HG02981 (cell line): ENCODE measurements around the gene RARS2.
"Not testable (repeated sequence)": the region's sequence is repeated elsewhere in the genome, so short reads cannot be mapped to it uniquely, and the experiment has no call there.

ENCODE experiments used
- ATAC-seq: cut with Tn5 transposase; IDR thresholded peaks from one replicate; pipeline ENCODE4 v1.9.1; 2021; ENCODE audit warnings: mild to moderate bottlenecking, moderate library complexity; ENCODE audit not compliant: unreplicated experiment

Gene RARS2, protein sequence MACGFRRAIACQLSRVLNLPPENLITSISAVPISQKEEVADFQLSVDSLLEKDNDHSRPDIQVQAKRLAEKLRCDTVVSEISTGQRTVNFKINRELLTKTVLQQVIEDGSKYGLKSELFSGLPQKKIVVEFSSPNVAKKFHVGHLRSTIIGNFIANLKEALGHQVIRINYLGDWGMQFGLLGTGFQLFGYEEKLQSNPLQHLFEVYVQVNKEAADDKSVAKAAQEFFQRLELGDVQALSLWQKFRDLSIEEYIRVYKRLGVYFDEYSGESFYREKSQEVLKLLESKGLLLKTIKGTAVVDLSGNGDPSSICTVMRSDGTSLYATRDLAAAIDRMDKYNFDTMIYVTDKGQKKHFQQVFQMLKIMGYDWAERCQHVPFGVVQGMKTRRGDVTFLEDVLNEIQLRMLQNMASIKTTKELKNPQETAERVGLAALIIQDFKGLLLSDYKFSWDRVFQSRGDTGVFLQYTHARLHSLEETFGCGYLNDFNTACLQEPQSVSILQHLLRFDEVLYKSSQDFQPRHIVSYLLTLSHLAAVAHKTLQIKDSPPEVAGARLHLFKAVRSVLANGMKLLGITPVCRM

DNA sequence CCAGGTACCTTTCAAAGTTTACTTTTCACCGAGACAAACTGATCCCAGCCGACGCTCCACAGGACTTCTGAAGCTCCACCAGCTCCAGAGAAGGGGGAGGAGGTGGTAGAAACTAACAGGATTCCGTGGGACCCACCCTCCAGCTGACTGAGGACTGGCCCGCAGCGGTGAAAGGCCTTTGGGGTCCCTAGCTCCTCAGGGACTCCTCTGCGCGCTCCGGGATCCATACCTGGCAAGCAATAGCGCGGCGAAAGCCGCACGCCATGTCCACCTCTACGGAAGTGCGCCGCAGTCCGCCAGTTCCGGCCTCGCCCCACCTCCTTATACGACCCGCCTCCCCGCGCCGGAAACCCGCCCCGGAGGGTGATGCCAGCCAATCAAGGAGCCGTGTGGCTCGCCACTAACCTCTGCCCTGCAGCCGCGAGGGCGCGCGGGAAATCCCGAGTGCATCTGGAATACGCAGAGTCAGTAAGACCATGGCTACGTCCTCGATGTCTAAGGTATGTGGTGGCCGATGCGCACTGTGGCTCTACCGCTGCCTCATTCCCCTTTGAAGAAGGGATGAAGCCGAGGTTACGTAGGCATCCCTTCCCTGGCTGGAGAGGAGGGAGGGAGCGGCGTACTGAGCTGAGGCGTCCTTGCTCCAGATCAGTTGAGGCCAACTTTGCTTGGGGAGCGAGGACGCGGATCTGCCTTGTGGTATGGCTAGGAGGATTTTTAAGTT is at the start of gene RARS2, which contains the start of gene ORC3:
Gene RARS2, minus strand, starts transcription at position 295 of the 724 bp plus-strand sequence. Its CDS starts 30 bp downstream, at position 265.
Gene ORC3, plus strand, starts transcription at position 443 of the 724 bp plus-strand sequence. Its CDS starts 34 bp downstream, at position 477.
- ATAC-seq: peak; percentile 100

DNA sequence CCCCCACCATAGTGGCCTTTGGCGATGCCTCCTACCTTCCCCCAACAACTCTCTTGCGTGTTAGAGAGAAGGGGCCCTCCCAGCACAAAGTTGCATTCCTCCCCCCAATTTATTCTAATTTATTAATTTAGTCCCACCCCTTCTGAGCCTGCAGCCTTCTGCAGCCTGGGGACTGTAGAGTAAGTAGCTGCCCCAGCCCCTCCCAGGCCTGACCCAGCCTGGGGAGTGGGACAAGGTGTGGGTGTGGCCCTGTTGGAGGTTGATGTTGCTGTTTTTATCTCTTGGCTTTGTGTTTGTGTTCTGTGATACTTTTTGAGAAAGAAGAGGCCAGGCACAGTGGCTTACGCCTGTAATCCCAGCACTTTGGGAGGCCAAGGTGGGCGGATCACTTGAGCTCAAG is 49.6 kb upstream of the RARS2 start:
- ATAC-seq: no peak

DNA sequence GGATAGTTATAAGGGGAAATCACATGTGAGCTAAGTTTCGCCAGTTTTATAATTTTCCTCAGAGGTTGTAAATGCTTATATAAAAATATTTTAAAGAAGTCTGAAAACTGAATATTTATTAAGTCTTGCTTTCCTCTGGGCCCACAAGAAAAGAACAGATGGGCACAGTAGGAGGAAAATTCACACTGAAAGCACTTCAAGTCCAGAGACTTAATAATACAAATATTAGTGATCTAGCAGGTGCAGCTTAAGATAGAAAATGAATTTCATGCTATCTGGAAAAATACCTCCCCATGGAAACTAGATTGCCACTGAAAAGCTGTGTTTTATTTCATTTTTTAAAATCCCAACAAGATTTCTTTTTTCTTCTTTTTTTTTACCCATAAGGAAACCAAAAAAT is 47.3 kb upstream of the RARS2 start:
- no peak for ATAC-seq

DNA sequence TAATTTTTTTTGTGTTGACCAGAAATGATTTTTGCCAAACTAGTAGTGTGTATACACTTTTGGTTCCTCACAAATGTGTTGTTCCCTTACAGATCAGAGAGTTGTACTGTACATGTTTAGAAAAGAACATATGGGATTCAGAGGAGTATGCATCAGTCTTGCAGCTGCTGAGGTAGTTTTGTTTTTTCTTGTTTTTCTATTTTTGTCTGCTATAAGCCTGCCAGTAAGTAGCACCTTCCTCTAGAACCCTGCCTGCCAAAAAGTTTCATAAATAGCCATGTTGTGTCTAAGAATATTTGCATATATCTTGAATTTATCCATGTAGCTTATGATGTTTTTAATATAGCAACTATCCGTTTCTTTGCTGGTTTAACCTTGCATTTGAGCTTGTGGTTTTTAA is 46.5 kb upstream of the RARS2 start:
- ATAC-seq: no peak

DNA sequence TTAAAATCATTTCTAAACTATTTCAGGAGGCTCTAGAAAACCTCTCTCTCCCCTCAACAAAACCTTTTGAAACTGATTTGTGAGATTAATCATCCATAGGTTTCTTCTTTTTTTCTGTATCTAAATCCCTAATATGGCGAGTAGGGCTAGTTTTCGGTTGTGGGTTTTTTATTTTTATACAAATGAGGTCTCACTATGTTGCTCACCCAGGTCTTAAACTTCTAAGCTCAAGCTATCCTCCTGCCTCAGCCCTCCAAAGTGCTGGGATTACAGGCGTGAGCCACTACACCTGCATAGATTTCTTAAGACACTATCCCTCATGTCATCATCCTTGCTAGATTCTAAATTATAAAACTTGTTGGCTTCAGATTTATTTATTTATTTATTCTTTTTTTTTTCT is 44.1 kb upstream of the RARS2 start:
- no peak for ATAC-seq

DNA sequence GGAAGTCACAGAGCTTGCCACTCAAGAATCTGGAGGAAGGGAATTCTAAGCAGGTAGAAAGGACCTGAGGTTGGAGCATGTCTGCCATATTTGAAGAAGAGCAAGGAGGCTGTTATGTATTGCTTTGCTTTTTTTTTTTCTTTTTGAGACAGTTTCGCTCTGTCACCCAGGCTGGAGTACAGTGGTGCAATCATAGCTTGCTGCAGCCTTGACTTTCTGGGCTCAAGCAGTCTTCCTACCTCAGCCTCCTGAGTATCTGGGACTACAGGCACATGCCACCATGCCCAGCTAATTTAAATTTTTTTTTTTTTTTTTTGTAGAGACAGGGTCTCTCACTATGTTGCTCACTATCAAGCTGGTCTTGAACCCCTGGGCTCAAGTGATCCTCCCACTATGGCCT is 41.0 kb upstream of the RARS2 start:
- no peak for ATAC-seq

DNA sequence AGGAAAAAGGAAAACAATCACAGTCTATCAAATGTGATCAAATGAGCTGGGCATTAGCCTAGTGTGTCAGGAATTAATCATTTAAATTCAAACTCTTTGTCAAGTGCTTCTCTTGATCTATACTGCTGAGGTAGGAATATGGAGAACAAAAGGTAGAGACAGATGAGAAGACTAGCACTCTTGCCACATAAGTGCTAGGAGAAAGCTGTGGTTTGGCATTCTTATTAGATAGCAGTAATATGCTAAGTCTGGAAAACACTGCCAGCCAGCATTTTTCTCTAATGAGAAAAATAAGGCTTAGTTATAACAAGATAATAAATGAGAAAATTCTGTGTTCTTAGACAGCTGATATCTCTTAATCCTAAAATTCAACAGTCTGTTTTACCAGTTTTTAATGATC is 39.1 kb upstream of the RARS2 start:
- ATAC-seq: no peak

DNA sequence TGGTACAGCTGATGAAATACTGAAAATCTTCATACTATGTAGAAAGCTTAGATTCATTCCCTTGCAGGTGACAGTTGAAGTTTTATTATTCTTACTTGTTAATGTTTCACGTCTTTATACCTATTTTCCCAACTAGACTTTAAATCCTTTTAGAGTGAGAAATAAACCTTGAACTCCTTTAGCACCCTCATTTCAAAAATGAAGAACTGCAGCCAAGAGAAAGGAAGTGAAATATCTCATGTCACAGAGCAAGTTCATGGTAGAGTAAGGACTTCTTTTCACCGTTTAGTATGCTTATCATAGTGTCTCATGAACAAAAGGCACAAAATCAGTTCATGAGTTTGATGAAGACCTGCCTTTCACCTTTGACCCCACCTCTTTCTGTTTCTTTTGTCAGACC is 38.6 kb upstream of the RARS2 start:
- no peak for ATAC-seq

DNA sequence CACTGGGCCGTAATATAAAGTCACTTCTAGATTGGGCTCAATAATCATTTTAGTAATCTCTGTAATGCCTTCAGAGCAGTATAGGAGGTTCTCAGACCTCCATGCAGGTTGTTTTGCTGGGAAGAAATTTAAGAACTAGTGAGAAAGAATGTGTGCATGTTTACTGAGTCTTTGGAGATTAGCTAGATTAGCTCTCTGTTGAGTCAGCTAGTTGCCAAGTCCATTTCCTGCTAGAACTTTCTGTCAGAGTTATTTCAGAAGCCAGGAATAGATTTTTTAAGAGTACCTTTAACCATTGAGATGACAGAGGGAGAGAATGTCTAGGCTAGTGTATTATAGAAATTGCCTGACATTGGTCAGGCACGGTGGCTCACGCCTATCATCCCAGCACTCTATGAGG is 33.5 kb upstream of the RARS2 start:
- ATAC-seq: no peak

DNA sequence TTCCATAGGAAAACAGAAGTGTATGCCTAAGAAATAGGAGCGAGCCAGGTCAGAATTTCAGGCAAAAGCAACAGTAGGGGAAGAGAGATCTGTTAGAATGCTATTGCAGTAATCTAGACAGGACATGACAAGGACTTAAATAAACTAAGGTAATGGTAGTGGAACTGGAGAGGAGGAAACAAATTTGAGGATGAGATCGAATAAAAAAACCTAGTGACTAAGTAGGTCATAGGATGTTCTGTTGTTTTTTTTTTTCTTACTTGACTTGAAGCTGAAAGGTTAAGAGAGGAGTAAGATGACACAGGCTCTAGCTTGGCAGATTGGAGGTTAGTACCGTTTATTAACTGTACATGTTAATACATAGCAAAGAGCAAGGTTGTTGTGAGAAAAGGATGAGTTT is 28.7 kb upstream of the RARS2 start:
- ATAC-seq: no peak

DNA sequence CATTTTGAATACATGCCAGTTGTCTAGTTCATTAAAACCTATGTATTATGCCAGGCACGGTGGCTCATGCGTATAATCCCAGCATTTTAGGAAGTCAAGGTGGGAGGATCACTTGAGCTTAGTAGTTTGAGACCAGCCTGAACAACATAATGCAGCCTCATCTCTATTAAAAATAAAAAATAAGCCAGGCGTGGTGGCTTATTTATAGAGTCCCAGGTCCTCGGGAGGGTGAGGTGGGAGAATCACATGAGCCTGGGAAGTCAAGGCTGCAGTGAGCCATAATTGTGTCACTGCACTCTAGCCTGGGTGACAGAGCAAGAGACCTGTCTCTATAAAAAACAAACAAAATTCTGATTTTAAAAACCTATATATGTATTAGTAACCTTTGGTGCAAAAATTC is 27.6 kb upstream of the RARS2 start:
- ATAC-seq: no peak

DNA sequence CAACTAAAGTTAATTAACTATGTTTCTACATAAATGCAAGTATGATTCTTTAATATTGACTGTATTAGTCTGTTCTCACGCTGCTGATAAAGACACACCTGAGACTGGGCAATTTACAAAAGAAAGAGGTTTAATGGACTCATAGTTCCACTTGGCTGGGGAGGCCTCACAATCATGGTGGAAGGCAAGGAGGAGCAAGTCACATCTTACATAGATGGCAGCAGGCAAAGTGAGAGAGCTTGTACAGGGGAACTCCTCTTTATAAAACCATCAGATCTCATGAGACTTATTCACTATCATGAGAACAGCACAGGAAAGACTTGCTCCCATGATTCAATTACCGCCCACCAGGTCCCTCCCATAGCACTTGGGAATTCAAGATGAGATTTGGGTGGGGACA is 23.2 kb upstream of the RARS2 start:
- not testable (repeated sequence) for ATAC-seq

DNA sequence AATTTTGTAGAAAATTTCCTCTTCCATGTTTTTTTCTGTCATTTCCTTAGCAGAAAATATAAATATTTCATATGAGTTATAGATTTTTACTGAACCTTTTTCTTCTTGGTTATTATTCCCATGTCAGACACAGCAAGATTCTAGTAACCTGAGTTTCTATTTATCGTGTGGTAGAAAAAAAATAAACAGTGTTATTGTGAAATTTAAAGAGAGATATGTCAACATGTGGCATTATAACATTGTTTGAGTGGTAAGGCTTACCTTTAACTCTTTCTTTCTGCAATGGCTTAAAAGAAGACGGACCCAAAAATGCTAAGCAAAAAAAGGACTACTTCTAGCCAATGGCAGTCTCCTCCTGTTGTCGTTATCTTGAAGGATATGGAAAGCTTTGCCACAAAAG is 19.0 kb upstream of the RARS2 start:
- no peak for ATAC-seq

DNA sequence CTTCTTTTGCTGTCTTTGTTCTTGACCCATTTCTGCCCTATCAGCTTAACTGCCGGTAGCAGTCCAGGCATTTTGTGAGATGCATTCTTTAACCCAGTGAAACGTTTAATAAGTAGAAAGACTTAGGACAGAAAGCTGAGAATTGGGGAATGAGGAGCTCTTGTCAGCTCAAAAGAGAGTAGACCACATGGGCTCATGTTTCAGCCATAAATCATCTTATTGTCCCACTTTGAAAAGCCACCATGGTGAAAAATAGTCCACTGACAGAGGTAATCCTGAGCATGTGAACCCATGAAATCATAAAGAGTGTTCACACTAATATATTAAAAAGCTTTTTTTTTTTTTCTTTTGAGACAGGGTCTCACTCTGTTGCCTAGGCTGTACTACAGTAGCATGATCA is 16.4 kb upstream of the RARS2 start:
- no peak for ATAC-seq

DNA sequence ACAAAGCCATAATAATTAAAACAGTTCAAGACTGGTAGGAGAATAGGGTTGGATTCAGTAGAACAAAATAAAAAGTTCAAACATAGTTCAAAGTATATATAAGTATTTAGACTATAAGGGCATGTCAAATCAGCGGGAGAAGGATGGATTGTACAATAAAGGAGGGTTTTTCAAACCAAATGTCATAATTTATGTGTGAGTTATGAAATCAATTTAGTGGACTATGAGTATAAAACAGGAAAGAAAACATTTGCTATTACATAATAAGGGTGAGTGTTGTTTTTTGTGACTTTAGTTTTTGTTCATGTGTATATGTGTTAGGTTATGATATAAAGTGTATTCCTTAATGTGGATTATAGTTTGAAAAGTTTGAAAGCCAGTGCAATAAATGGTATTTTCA is 10.8 kb upstream of the RARS2 start:
- ATAC-seq: no peak

DNA sequence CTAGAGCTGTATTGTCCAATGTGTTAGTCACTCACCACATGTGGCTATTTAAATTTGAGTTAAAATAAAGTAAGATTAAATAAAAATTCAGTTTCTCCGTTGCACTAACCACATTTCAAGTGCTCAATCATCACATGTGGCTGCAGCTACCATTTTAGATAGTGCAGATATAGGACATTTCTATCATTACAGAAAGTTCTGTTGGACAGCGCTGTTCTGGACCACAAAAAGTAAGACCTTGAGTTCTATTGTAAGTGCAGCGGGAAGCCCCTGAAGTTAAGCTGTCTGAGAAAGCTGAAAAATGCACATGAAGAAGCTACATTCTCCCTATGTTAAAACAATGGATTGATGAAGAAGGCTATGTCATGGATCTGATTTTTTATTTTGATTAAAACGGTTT is 1.2 kb upstream of the RARS2 start:
- no peak for ATAC-seq

DNA sequence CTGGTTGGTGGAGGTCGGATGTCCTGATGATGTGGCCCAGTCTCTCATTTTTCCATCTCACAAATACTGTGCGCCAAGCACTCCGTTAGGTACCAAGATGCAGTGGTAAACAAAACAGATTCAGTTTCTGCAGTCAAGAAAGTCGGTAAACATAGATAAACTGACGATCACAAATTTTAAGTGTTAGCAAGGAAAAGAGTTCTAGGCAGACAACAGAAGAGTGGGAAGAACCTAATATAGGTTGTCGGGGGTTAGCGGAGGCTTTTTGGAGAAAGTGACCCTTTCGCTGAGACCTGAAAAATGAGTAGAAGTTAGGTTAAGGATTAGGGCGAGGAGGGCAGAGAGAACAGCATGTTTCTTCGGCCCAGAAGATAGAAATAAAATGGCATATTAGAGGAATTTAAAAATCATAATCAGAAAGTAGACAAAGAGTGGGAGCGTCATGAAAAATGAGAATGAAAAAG is 662 bp upstream of the RARS2 start:
- ATAC-seq: no peak

DNA sequence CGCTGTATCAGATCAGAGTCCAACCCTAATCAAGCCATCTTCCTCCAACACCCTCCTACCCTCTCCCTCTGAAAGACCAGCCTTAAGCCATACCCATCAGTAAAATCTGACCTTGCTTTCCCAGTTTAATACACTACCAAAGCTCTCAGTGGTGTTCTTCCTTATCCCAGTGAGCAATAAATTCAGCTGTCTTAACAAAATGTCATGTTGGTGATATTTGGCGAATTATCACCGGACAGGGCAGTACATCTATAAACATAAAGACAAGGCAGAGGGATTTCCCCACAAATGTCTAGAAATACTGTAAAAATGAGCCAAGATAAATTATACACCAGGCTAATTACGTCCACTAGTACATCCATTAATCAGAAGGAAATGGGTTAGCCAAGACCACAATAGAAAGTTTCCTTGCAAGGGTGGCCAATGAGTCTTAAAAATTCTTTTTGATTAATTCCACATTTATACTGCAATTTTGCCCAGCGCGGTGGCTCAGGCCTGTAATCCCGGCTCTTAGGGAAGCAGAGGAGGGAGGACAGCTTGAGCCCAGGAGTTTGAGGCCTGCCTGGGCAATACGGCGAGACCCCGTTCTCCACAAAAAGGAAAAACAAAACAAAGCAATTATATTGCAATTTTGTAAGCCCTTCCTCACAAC is 905 bp downstream of the RARS2 start:
- ATAC-seq: no peak

DNA sequence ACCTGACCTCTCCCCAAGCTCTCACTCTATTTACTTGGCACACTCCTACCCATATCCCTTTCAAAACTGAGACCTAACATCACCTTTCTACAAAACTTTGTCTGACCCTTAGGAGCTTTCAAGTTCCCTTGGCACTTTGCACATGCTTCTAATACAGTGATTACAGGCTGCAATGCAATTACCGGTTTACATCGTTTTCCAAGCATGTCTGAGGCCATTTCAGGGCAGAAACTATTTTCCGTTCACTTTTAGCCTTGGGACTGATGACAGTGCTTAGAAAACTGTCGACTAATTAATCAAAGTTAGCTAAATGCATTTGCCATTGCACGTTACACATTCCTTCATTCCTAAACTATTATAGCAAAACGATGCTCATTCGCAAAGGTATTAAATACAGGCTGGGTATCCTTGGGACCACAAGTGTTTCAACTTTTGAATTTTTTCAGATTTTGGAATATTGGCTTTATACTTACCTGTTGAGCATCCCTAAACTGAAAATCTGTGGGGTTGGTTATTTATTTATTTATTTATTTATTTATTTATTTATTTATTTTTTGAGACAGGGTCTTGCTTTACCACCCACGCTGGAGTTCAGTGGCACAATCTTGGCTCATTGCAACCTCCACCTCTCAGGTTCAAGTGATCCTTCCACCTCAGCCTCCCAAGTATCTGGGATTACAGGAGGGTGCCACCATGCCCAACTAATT is 3.3 kb downstream of the RARS2 start:
- no peak for ATAC-seq

DNA sequence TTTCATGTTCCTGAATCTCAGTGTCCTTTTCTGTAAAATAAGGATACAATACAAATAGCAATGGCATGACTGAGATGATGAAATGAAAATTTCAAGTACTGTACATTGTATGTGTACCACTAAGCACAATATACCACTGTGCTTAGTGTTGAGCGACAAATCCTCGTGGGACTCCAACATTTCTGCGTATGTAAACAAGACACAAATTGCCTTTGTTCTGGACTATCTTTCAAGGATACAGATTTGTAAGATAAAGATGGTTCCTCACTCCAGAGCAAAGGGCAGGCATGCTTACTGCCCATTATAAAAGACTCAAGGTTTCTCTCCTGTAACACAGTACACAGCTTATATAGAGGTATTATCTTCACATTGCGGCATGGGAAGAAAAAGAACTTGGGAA is 6.0 kb downstream of the RARS2 start:
- no peak for ATAC-seq

DNA sequence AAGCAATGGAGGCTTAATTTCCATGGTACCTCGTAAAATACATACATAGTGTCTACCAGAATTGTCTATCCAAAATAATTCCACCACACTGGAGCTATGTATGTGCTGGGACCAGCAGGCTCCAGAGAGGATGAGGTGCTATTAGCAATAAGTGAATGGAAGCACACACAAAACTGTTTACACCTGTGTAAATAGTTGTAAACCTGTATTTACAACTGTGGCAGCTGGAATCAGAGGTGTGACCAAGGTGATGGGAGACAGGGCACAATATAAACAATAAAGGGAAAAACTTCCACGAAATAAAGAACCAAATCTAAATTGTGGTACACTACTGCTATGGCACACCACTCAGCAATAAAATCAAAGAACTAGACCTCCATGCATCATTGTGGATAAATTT is 14.4 kb downstream of the RARS2 start:
- ATAC-seq: no peak
